GM03348 (cell line): ENCODE results near the gene ADCY1.

ENCODE experiments used
- DNase-seq: peaks from one replicate; pipeline ENCODE4 v3.0.0; 2012; ENCODE audit warnings: low spot score

The ADCY1 gene

DNA sequence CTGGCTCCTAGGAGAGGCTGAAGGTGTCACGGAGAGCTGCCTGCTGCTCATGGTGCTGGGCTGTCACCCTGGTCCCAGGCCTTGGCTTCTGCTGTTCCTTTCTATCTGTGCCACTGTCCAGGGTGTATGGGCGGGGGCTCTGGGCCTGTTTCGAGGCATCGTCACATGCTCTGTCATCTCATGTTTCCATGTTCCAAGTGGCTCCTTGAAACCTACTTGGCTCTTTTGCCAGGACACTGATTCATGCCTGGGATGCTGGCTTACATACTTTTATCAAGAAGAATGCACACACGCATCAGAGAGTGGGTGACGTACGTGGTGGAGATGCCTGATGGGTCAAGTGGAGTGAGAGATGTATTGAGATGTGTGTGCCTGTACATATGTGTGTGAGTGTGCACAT lies 50.9 kb downstream of the ADCY1 start:
- DNase-seq, result peak; percentile 2

GRCh38 chr7:45625714-45626440 lies 51.7 kb downstream of the ADCY1 start:
- DNase-seq, result no peak

- peak; percentile 3 for DNase-seq
Measured at GRCh38 chr7:45626441-45627430, 52.6 kb downstream of the ADCY1 start.

- DNase-seq, result peak; percentile 2
Measured at GRCh38 chr7:45627691-45628456, 53.7 kb downstream of the ADCY1 start.

DNA sequence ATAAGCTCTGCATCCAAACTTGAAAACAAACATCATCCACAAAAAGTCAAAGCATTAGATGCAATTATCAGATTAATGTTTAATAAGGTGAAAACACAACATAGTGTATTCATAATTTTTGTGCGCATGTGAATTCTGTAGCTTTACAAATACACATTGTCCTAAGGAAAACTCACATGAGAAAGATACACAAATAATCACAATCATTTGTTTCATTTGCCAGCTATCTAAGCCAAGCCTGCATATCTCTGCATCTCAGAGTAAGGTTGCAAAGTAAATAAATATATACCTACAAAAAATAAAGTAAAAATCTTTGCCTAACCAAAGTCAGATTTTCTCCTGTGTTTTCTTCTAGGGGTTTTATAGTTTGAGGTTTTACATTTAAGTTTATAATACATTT lies 57.4 kb downstream of the ADCY1 start:
- no peak for DNase-seq

GRCh38 chr7:45636733-45637132 lies 62.6 kb downstream of the ADCY1 start:
- DNase-seq, result no peak

DNA sequence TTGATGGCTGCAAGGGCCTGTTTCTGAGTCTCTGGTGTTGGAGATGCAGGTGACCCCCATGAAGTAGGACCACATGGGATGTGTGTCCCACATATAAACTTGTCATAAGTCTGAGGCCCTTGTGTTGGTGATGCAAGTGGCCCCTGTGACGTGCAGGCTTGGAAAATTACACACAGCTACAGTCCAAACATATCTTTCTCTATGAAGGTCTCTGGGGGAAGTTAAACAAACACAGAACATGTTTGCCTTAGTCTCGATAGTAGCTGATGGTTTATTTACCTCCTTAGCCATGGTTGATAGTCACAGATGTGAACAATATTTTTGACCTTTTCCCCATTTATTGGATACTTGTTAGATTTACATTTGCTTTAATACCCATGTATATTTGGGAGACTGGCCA lies 64.7 kb downstream of the ADCY1 start:
- DNase-seq, result no peak

DNA sequence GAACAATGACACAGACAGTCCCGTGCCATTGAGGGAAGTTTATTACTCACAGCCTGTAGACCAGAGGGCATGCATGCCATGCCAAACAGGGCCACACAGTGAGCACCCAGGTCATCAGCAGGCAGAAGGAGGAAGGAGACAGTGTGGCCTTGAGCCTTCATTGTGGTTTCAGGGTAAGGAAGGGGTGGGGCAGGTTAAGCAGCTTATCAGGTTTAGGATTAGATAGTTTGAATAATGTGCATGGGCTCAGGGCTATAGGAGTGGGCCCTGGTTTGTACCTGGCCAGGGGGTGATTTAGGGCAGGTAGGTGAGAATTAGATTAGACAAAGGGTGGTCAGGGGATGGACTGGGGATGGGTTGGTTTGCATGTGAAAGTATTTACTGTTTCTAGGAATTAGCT lies 67.9 kb downstream of the ADCY1 start:
- no peak for DNase-seq

- no peak for DNase-seq
Measured at GRCh38 chr7:45643630-45644029, 69.5 kb downstream of the ADCY1 start.

- DNase-seq, result no peak
Measured at GRCh38 chr7:45644237-45644636, 70.1 kb downstream of the ADCY1 start.

- no peak for DNase-seq
Measured at GRCh38 chr7:45645141-45645969, 71.2 kb downstream of the ADCY1 start.

- DNase-seq, result no peak
Measured at GRCh38 chr7:45646207-45646821, 72.1 kb downstream of the ADCY1 start.

DNA sequence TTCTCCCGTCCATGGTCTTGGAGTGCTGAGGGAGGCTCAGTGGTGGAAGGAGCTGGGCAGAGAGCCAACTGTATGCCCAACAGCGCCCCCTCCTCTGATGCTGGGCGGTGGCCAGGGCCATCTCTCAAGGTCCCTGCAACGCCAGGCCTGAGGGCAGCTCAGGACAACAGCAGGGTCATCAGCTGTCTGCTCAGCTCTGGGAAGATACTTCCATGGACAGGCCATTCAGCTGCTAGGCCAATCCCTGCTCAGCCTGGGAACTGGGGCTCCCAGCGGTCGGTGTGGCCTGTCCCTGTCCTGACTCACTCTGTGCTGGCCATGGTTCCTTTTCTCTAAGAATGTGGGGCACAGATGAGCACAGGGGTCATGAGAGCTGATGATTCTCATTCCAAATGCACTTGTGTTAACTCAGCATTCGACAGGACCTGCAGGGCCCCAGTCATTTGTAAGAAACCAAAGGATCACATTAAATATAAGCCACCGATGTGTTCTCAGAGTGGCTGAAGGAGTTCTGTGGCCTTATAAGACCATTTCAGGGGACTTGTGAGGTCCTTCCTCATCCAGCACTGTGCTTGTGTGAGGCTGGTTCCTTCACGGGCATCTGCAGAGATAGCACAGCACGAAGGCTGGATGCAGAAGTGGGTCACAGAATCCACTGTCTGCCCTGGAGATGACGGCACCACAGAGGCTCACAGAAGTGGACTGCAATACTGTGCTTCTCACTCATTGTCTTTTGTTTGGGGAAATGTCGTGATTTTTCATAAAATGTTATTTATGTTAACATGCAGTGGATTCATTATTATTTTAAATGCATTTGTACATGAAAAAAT lies 73.0 kb downstream of the ADCY1 start:
- DNase-seq, result no peak

GRCh38 chr7:45647967-45648670 lies 74.0 kb downstream of the ADCY1 start:
- no peak for DNase-seq

DNA sequence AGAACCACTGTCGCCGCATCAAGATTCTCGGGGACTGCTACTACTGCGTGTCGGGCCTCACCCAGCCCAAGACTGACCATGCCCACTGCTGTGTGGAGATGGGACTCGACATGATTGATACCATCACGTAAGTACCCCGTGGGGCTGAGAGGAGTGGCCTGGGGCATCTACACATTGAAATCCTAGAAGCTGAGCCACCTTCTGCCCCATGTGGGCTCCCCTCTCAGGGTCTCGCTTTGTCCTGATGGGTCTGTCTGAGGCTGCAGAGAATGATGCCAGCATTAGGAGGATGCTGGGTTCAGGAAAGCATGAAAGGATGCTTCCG lies 74.5 kb downstream of the ADCY1 start:
- no peak for DNase-seq

GRCh38 chr7:45649560-45650346 lies 75.6 kb downstream of the ADCY1 start:
- no peak for DNase-seq

- no peak for DNase-seq
Measured at GRCh38 chr7:45650404-45651394, 76.5 kb downstream of the ADCY1 start.

GRCh38 chr7:45651540-45651939 lies 77.4 kb downstream of the ADCY1 start:
- no peak for DNase-seq
